ENCODE data around the gene SLC35F2. TPM values are rescaled to one million over a fixed set of nuclear protein-coding genes. Genes with fewer than 3 reads are reported as not detected.

The SLC35F2 gene
- total RNA-seq, 4 donors from 2014 or later = 2.7 to 7.6 (median 4.1) TPM

DNA sequence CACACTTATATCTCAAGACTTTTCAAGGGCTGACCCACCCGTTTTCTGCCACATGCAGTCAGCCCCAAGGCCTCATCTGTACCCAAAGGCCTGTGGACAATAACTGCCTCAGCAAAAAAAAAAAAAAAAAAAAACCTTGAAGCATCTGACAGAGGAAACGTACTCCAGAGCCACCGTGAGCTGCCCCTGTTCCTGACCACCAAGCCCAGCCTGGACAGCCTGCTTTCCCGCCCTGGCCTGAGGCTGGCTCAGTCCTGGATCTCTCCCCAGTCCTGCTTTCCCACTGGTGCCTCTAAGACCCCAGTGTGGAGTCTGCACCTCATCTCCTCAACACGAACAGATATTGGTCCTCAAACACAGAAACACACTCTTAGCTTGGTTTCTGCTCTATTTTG lies 66.5 kb downstream of the SLC35F2 start:
- H3K4me3 ChIP-seq = no peak overlapping the region
- H3K9me3 ChIP-seq = no peaks in the 10 kb centered on the region
- TF ChIP-seq POLR2A (IDR thresholded peaks at IDR 0.05) (no peak), POLR2AphosphoS5 (IDR thresholded peaks at IDR 0.05) (no peak), CTCF (IDR thresholded peaks at IDR 0.05) (no peak), EP300 (IDR thresholded peaks at IDR 0.05) (no peak)
- no peaks in the 10 kb centered on the region for H3K36me3 ChIP-seq
- no peaks in the 10 kb centered on the region for H3K27me3 ChIP-seq
- no peak overlapping the region for H3K27ac ChIP-seq
- 81 to 100% methylated on average over 1 to 2 of the region's 5 CpGs for WGBS, 2 donors (ENCODE audit: low coverage in 1 of 2)
- no peaks in the 10 kb centered on the region for H3K4me1 ChIP-seq
- ATAC-seq = no peak

DNA sequence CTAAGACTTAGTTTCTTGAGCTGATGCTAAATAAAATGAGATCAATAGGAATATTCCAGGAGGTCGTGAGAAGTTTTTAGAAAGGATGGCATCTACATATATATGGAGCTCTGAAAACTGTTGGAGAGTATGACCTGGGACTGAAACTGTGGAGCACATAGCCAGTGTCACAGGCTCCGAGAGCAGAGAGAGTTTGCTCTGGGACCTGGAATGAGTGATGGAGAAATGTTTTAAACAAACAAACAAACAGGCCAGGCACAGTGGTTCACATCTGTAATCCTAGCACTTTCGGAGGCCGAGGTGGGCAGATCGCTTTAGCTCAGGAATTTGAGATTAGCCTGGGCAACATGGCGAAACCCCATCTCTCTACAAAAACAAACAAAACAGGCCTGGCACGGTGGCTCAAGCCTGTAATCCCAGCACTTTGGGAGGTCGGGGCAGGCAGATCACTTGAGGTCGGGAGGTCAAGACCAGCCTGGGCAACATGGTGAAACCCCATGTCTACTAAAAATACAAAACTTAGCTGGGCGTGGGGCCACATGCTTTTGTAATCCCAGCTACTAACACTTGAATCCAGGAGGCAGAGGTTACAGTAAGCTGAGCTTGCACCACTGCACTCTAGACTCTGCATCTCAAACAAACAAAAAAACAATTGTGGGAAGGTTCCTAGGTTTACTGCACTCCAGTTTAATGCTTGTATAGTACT lies 67.1 kb downstream of the SLC35F2 start:
- no peaks in the 10 kb centered on the region for H3K27me3 ChIP-seq
- H3K27ac ChIP-seq = no peak overlapping the region
- no peaks in the 10 kb centered on the region for H3K36me3 ChIP-seq
- no peak for ATAC-seq
- no peaks in the 10 kb centered on the region for H3K9me3 ChIP-seq
- H3K4me1 ChIP-seq = no peaks in the 10 kb centered on the region
- H3K4me3 ChIP-seq = no peak overlapping the region
- 71 to 86% methylated on average over 5 to 9 of the region's 10 CpGs for WGBS, 2 donors (ENCODE audit: low coverage in 1 of 2)
- TF ChIP-seq POLR2AphosphoS5 (IDR thresholded peaks at IDR 0.05) (no peak), POLR2A (IDR thresholded peaks at IDR 0.05) (no peak), CTCF (IDR thresholded peaks at IDR 0.05) (no peak), EP300 (IDR thresholded peaks at IDR 0.05) (no peak)

DNA sequence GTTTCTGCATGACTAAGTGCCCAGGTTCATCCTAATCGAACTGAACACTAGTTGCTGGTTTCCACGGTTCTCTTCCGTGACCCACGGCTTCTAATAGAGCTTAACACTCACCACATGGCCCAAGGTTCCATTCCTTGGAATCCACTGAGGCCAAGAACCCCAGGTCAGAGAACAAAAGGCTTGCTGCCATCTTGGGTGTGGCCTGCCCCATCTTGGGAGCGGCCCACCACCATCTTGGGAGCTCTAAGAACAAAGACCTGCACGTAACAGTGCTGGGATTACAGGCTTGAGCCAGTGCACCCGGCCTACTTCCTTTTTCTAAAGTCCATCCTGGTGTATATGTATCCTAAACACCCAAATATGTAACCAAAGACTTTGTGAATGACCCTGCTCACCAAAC lies 68.8 kb downstream of the SLC35F2 start:
- ATAC-seq = no peak
- WGBS, 2 donors (ENCODE audit: low coverage in 1 of 2) = 86 to 100% methylated on average over 2 to 5 of the region's 7 CpGs
- H3K27me3 ChIP-seq = no peaks in the 10 kb centered on the region
- no peaks in the 10 kb centered on the region for H3K4me1 ChIP-seq
- no peak overlapping the region for H3K4me3 ChIP-seq
- H3K36me3 ChIP-seq = no peaks in the 10 kb centered on the region
- H3K27ac ChIP-seq = no peak overlapping the region
- H3K9me3 ChIP-seq = no peaks in the 10 kb centered on the region
- no peak for TF ChIP-seq EP300 (IDR thresholded peaks at IDR 0.05)
- TF ChIP-seq POLR2AphosphoS5 (IDR thresholded peaks at IDR 0.05) = no peak
- TF ChIP-seq CTCF (IDR thresholded peaks at IDR 0.05) = no peak
- no peak for TF ChIP-seq POLR2A (IDR thresholded peaks at IDR 0.05)

DNA sequence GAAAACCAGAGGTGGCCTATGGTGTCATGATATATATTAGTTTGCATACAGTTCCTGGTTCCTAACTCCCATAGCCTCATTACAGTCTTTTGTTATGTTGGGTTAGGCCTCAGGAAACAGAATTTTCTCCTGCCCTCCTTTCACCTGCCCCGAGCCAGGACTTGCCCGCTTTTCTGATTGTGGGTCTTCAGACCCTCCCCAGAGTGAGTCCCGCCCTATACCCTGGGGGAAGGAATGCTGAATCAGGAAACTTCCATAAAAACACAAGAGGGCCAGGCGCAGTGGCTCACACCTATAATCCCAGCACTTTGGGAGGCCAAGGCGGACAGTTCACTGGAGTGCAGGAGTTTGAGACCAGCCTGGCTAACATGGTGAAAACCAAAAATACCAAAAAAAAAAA lies 70.9 kb downstream of the SLC35F2 start:
- WGBS, 2 donors (ENCODE audit: low coverage in 1 of 2) = no CpG with 5 or more reads among the region's 5 CpGs
- TF ChIP-seq CTCF (IDR thresholded peaks at IDR 0.05) = no peak
- no peak for TF ChIP-seq POLR2A (IDR thresholded peaks at IDR 0.05)
- no peak for TF ChIP-seq POLR2AphosphoS5 (IDR thresholded peaks at IDR 0.05)
- no peak for TF ChIP-seq EP300 (IDR thresholded peaks at IDR 0.05)

GRCh38 chr11:107785401-107785800 lies 73.2 kb downstream of the SLC35F2 start:
- WGBS, 2 donors (ENCODE audit: low coverage in 1 of 2) = 60 to 80% methylated on average over 3 to 4 of the region's 5 CpGs
- no peaks in the 10 kb centered on the region for H3K9me3 ChIP-seq
- no peak overlapping the region for H3K4me3 ChIP-seq
- no peaks in the 10 kb centered on the region for H3K27me3 ChIP-seq
- H3K4me1 ChIP-seq = no peaks in the 10 kb centered on the region
- H3K27ac ChIP-seq = no peak overlapping the region
- TF ChIP-seq CTCF (IDR thresholded peaks at IDR 0.05) = no peak
- no peak for TF ChIP-seq POLR2A (IDR thresholded peaks at IDR 0.05)
- no peak for TF ChIP-seq EP300 (IDR thresholded peaks at IDR 0.05)
- no peak for TF ChIP-seq POLR2AphosphoS5 (IDR thresholded peaks at IDR 0.05)
- no peak for ATAC-seq
- no peaks in the 10 kb centered on the region for H3K36me3 ChIP-seq

More for the DNA sequence above, 70.9 kb downstream of the SLC35F2 start:
- Histone ChIP-seq H3K27me3 (no peaks in the 10 kb centered on the region), H3K4me1 (no peaks in the 10 kb centered on the region), H3K36me3 (no peaks in the 10 kb centered on the region), H3K9me3 (no peaks in the 10 kb centered on the region), H3K27ac (no peak overlapping the region), H3K4me3 (no peak overlapping the region)
- no peak for ATAC-seq

All from gastroesophageal sphincter (tissue), 4 donors.